ENCODE data around the gene CHCHD4. TPM values are rescaled to one million over a fixed set of nuclear protein-coding genes. Genes with fewer than 3 reads are reported as not detected.

CHCHD4 gene
- total and polyA plus RNA-seq, 2 of the 13 experiments (the other 11 are each of a cell fraction or from before 2014, with no cell fraction given), result 15.8 to 24.1 TPM

DNA sequence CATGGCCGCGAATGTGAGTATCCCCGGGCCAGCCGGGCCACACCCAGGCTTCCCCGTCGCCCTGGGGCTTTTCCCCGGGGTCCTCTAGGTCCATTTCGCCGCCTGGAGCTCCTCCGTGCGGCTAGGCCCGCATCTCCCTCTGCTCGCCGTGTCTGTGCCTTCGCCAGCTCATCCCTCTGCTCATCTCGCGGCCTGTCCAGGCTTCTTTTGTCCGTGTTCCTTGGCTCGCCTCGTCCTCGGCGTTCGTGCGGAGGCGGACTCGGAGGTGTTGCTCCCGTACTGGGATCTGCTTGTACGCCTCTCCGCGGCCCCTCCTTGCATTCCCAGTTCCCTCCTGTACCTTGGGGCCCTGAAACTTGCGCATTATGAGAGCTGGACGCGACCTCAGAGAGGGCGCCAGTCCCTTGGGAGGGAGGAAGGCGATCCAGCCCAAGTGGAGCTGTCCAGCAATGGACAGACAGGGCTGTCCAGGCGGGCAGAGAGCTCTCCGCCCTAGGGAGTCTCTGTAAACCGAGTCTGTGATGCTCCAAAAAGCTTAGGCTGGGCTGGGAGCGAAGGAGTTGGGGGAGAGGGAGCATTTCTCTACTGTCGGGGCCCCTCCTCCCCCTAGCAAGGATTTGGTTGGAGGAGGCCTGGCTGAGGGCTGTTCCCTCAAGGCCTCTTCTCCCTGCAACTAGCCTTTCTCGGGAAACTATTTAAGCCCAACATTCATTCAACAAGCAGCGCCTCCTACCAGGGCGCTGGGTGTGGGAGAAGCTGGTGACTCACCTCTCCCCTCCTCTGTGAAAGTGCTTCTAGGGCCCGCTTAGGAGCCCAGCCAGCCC lies 735 bp upstream of the CHCHD4 start (continued):
- TF ChIP-seq SKIL (CRISPR knock-in tag; IDR thresholded peaks at IDR 0.05; ENCODE audit: borderline replicate concordance), result no peak
- no peak for TF ChIP-seq ZNF781 (CRISPR knock-in tag; IDR thresholded peaks at IDR 0.05; ENCODE audit: borderline replicate concordance, not compliant biosample characterization)
- no peak for TF ChIP-seq HOXA7 (CRISPR knock-in tag; IDR thresholded peaks at IDR 0.05)
- TF ChIP-seq PCBP2 (optimal IDR thresholded peaks at IDR 0.05; ENCODE audit: low read depth, low read length, poor library complexity, severe bottlenecking), result no peak
- no peak for TF ChIP-seq RFXANK (CRISPR knock-in tag; IDR thresholded peaks at IDR 0.05)
- TF ChIP-seq ZNF737 (CRISPR knock-in tag; IDR thresholded peaks at IDR 0.05; ENCODE audit: borderline replicate concordance), result no peak
- peak; percentile 75; the same call in 1 of the 2 replicates for TF ChIP-seq TBX2 (CRISPR knock-in tag; IDR thresholded peaks at IDR 0.05; ENCODE audit: borderline replicate concordance)
- no peak for TF ChIP-seq ZMYM4 (CRISPR knock-in tag; IDR thresholded peaks at IDR 0.05)
- 0 out of 2 replicates have a peak, but pooled peaks have one; percentile 9 for TF ChIP-seq ZNF550 (CRISPR knock-in tag; IDR thresholded peaks at IDR 0.05; ENCODE audit: borderline replicate concordance)
- no peak for TF ChIP-seq ZNF331 (CRISPR knock-in tag; IDR thresholded peaks at IDR 0.05)
- TF ChIP-seq BRD4 (CRISPR knock-in tag; IDR thresholded peaks at IDR 0.05), result no peak
- no peak for TF ChIP-seq SP2 (CRISPR knock-in tag; IDR thresholded peaks at IDR 0.05)
- no peak for TF ChIP-seq ZNF407 (CRISPR knock-in tag; IDR thresholded peaks at IDR 0.05; ENCODE audit: not compliant biosample characterization)
- no peak for TF ChIP-seq ZNF557 (CRISPR knock-in tag; IDR thresholded peaks at IDR 0.05)
- TF ChIP-seq ZNF672 (CRISPR knock-in tag; IDR thresholded peaks at IDR 0.05), result no peak
- no peak for TF ChIP-seq SOX13 (IDR thresholded peaks at IDR 0.05)
- TF ChIP-seq SOX13 (CRISPR knock-in tag; conservative IDR thresholded peaks at IDR 0.05 in 1 of 2, IDR thresholded peaks at IDR 0.05 in 1 of 2), result 0 out of 4 replicates have a peak, but pooled peaks of 1 of the 2 experiments have one; percentile 17
